Prostate gland (tissue), 2 donors: ENCODE results near the gene PLCB3. TPM values are rescaled to one million over a fixed set of nuclear protein-coding genes. Genes with fewer than 3 reads are reported as not detected.

Source experiments
- DNase-seq: peaks from one replicate; pipeline ENCODE4 v3.0.0-alpha.2; 2019; ENCODE audit warnings: low spot score
- H3K27ac ChIP-seq, 2 donors: fragments of 200-600 bp; sonication (generic); 2 replicates each; pipeline ENCODE4 v1.5.1; 2017 to 2019
- H3K27me3 ChIP-seq: fragments of 200-600 bp; sonication (generic); replicated peaks from 2 replicates; pipeline ENCODE4 v1.5.1; 2019; ENCODE audit not compliant: insufficient read depth
- H3K36me3 ChIP-seq, 2 donors: fragments of 200-600 bp; sonication (generic); 1 replicate in 1 of 2; 2 replicates in 1 of 2; pipeline versions ENCODE4 v1.5.1 to v1.8.1; 2017 to 2019
- H3K4me1 ChIP-seq: fragments of 200-600 bp; sonication (generic); replicated peaks from 2 replicates; pipeline ENCODE4 v1.5.1; 2019
- H3K4me3 ChIP-seq, 2 donors: fragments of 200-600 bp; sonication (generic); 2 replicates each; pipeline ENCODE4 v1.5.1; 2017 to 2019
- H3K9me3 ChIP-seq: fragments of 200-600 bp; sonication (generic); 2 replicates; pipeline ENCODE4 v1.5.1; 2017
- POLR2A ChIP-seq: fragments of 450-650 bp; IDR thresholded peaks from one replicate; pipeline ENCODE4 v1.6.1; 2016; ENCODE audit warnings: antibody characterized with exemption, mild to moderate bottlenecking
- POLR2AphosphoS5 ChIP-seq: sonication (generic); formaldehyde crosslinking; IDR thresholded peaks from one replicate; pipeline ENCODE4 v1.6.1; 2017; ENCODE audit warnings: antibody characterized with exemption
- WGBS: methylation state at CpG from one replicate; pipeline ENCODE4 v1.1.5; 2018; 5-methylcytosine and 5-hydroxymethylcytosine counted together
- intact Hi-C: fragments of 100-400 bp; cut with DNase I; formaldehyde crosslinking; loops from one replicate; pipeline ENCODE4 v1.14.2; 2022
- total RNA-seq, 2 donors: library from RNA; depleted of rRNA; stranded (reverse); fragments of >200 nt; gene quantifications; one replicate each; pipeline ENCODE4 v1.1.0, GENCODE V29; 2016
- TF ChIP-seq, protein P1 (sequence below), 4 experiments: fragments of 200-600 bp in 2 of 4; fragments of 450-650 bp in 2 of 4; sonication (generic) in 2 of 4; IDR thresholded peaks; 1 replicate in 3 of 4; 2 replicates in 1 of 4; pipeline ENCODE4 v1.5.1; 2016 to 2019; ENCODE audit warnings: antibody characterized with exemption in 4 of 4, mild to moderate bottlenecking in 2 of 4, moderate library complexity in 2 of 4

The PLCB3 gene
- total RNA-seq, 2 donors from 2014 or later, result 26.3 to 43.1 TPM

DNA sequence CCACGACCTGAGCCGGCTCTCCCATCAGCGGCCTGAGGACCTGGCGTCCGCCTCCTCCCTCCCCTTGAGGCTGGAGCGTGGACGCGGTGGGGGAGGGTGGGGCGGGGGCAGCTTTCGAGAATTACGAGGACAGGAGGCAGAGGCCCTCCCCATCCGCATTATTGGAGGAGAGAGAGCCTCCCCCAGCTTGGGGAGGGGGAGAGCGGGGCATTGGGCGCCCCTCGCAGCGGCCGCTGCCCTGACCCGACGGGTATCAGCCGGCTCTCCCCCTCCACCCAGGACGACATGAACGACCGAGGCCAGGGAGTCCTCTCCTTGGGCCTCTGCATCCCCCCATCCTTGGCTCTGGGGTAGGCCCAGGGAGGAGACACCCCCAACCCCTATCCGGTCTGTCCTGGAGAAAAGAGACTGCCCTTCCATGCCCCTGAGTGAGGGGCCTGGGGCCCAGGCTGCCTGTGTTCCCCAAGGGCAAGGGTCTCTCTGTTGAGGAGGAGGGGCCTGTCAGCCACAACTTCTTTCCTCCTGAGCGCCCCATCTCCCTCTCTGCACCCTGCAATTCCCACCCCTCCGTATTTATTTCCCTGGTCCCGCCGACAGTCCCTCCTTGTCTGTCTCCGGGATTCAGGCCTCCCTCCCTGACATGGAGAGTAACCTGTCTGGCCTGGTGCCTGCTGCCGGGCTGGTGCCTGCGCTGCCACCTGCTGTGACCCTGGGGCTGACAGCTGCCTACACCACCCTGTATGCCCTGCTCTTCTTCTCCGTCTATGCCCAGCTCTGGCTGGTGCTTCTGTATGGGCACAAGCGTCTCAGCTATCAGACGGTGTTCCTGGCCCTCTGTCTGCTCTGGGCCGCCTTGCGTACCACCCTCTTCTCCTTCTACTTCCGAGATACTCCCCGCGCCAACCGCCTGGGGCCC is 34.8 kb downstream of the PLCB3 start:
- no peak for TF ChIP-seq POLR2A
- TF ChIP-seq POLR2AphosphoS5, result no peak
- TF ChIP-seq, protein P1, sequence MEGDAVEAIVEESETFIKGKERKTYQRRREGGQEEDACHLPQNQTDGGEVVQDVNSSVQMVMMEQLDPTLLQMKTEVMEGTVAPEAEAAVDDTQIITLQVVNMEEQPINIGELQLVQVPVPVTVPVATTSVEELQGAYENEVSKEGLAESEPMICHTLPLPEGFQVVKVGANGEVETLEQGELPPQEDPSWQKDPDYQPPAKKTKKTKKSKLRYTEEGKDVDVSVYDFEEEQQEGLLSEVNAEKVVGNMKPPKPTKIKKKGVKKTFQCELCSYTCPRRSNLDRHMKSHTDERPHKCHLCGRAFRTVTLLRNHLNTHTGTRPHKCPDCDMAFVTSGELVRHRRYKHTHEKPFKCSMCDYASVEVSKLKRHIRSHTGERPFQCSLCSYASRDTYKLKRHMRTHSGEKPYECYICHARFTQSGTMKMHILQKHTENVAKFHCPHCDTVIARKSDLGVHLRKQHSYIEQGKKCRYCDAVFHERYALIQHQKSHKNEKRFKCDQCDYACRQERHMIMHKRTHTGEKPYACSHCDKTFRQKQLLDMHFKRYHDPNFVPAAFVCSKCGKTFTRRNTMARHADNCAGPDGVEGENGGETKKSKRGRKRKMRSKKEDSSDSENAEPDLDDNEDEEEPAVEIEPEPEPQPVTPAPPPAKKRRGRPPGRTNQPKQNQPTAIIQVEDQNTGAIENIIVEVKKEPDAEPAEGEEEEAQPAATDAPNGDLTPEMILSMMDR (IDR thresholded peaks at IDR 0.05), result no peak
- Histone ChIP-seq H3K27me3 (no peaks in the 10 kb centered on the region), H3K4me1 (peaks cover 7% of the 10 kb centered on the region), H3K9me3 (no peaks in the 10 kb centered on the region), H3K36me3 (no peaks in the 10 kb centered on the region), H3K27ac (peak overlapping the region; percentile 97 to 98), H3K4me3 (peak overlapping the region; percentile 71 to 80)
- no peak for DNase-seq
- WGBS, result 23% methylated on average over 40 of the region's 40 CpGs
- intact Hi-C loops, result no loop called here

DNA sequence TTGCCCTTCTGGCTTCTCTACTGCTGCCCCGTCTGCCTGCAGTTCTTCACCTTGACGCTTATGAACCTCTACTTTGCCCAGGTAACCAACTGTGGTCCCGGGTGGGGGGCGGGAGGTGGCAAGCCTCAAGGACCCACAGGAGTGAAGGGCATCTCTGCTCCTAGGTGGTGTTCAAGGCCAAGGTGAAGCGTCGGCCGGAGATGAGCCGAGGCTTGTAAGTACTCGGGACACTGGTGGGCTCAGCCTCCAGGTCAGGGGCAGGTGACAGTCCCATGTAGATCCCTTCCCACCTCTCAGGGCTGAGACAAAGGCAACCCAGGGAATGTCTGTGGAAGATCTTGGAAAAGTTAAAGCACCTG is 35.5 kb downstream of the PLCB3 start:
- Histone ChIP-seq H3K36me3 (no peaks in the 10 kb centered on the region), H3K4me3 (no peak overlapping the region), H3K27me3 (no peaks in the 10 kb centered on the region), H3K27ac (no peak overlapping the region), H3K9me3 (no peaks in the 10 kb centered on the region), H3K4me1 (peaks cover 7% of the 10 kb centered on the region)
- TF ChIP-seq POLR2A (no peak), POLR2AphosphoS5 (no peak)
- TF ChIP-seq, protein P1 (IDR thresholded peaks at IDR 0.05), result no peak
- WGBS, result 83% methylated on average over 9 of the region's 9 CpGs
- no peak for DNase-seq
- intact Hi-C loops, result no loop called here

DNA sequence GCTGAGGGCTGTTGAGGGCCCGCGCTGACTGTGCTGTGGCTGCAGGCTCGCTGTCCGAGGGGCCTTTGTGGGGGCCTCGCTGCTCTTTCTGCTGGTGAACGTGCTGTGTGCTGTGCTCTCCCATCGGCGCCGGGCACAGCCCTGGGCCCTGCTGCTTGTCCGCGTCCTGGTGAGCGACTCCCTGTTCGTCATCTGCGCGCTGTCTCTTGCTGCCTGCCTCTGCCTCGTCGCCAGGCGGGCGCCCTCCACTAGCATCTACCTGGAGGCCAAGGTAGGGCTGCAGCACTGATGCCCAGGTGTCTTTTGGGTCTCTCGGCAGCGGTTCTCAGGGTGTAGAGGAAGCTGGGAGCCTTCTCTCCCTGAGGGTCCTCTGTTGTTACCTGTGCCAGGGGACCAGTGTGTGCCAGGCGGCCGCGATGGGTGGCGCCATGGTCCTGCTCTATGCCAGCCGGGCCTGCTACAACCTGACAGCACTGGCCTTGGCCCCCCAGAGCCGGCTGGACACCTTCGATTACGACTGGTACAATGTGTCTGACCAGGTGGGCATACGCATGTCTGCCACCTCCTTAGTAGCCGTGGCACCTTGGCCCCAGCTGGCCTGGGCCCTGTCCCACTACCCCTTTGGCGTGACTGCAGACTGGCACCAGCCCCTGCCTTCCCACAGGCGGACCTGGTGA is 36.5 kb downstream of the PLCB3 start:
- no peak for DNase-seq
- Histone ChIP-seq H3K9me3 (no peaks in the 10 kb centered on the region), H3K27ac (no peak overlapping the region), H3K36me3 (no peaks in the 10 kb centered on the region), H3K4me3 (no peak overlapping the region), H3K27me3 (peaks cover 5% of the 10 kb centered on the region), H3K4me1 (peaks cover 10% of the 10 kb centered on the region)
- intact Hi-C loops, result no loop called here
- no peak for TF ChIP-seq POLR2A
- TF ChIP-seq, protein P1 (IDR thresholded peaks at IDR 0.05), result no peak
- WGBS, result 94% methylated on average over 29 of the region's 33 CpGs

DNA sequence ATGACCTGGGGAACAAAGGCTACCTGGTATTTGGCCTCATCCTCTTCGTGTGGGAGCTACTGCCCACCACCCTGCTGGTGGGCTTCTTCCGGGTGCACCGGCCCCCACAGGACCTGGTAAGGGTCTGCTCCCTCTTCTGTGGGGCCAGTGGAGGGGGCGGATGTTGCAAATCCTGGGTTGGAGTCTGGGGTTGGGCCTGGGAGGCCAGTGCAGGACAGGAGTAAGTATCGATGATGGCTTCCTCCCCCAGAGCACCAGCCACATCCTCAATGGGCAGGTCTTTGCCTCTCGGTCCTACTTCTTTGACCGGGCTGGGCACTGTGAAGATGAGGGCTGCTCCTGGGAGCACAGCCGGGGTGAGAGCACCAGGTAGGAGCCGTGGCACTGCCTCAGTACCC is 37.0 kb downstream of the PLCB3 start:
- intact Hi-C loops, result no loop called here
- TF ChIP-seq, protein P1 (IDR thresholded peaks at IDR 0.05), result no peak
- TF ChIP-seq POLR2AphosphoS5, result no peak
- no peak for TF ChIP-seq POLR2A
- no peaks in the 10 kb centered on the region for H3K36me3 ChIP-seq

More for the DNA sequence above, 37.0 kb downstream of the PLCB3 start:
- H3K27ac ChIP-seq, result no peak overlapping the region
- H3K4me3 ChIP-seq, result no peak overlapping the region
- DNase-seq, result no peak
- peaks cover 6% of the 10 kb centered on the region for H3K4me1 ChIP-seq
- H3K27me3 ChIP-seq, result peaks cover 5% of the 10 kb centered on the region
- H3K9me3 ChIP-seq, result no peaks in the 10 kb centered on the region
- WGBS, result 89% methylated on average over 9 of the region's 9 CpGs
